ENCODE measurements around the gene PTGES2. TPM values are rescaled to one million over a fixed set of nuclear protein-coding genes. Genes with fewer than 3 reads are reported as not detected.
A peak's percentile ranks its signal among the peaks of the same experiment; 100 is the strongest.

Gene PTGES2
- total RNA-seq, 1 donor from 2014 or later: 101 TPM

DNA sequence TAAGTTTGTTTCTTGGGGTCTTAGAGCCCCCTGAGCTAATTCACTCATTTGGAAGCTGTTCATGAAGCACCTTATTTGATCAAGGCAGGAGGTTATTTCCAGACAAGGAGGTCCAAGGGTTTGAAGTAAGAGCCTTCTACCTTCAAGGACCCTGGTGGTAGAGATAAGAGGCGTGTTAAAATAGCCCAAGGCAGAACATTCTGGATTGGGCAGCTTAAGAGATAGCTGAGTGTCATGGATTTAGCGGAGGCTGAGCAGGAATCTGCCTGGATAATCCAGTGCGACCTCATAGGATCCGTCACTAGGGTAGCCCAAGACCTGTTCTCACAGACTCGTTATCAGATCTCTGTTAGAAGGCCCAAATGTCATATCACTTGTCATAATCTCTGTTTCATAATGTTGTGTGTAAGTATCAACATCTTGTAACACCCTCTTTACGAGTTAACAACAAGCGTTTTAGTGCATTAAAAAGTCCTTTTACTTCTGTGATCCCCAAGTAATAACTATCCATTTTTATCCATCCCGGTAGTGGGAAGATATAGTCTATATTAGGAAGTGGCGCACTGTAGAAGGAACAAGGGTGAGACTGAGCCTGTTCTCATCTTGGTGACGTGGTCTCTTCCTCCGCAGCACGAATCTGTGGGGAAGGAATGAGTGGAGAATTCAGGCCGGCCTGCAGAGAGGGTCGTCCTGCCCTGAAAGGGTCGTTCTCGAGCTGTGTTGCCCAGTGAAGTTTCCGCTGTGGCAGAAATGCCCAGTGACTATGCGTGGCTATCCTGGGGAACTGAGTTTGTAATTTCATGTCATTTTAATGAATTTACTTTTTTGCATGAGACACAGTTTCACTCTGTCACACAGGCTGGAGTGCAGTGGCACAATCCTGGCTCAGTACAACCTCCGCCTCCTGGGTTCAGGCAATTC is 30.7 kb downstream of the PTGES2 start:
- Histone ChIP-seq H3K4me1 (peaks cover 98% of the 10 kb centered on the region), H3K27ac (peak overlapping the region; percentile 91), H3K4me3 (no peak overlapping the region), H3K36me3 (peaks cover 0 to 4% of the 10 kb centered on the region in 2 donors), H3K27me3 (no peaks in the 10 kb centered on the region), H3K9me3 (no peaks in the 10 kb centered on the region)
- no peak for DNase-seq (ENCODE audit: extremely low spot score in 2 of 2)
- TF ChIP-seq, protein P1, sequence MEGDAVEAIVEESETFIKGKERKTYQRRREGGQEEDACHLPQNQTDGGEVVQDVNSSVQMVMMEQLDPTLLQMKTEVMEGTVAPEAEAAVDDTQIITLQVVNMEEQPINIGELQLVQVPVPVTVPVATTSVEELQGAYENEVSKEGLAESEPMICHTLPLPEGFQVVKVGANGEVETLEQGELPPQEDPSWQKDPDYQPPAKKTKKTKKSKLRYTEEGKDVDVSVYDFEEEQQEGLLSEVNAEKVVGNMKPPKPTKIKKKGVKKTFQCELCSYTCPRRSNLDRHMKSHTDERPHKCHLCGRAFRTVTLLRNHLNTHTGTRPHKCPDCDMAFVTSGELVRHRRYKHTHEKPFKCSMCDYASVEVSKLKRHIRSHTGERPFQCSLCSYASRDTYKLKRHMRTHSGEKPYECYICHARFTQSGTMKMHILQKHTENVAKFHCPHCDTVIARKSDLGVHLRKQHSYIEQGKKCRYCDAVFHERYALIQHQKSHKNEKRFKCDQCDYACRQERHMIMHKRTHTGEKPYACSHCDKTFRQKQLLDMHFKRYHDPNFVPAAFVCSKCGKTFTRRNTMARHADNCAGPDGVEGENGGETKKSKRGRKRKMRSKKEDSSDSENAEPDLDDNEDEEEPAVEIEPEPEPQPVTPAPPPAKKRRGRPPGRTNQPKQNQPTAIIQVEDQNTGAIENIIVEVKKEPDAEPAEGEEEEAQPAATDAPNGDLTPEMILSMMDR (IDR thresholded peaks at IDR 0.05): no peak
- TF ChIP-seq POLR2A (IDR thresholded peaks at IDR 0.05) (no peak), POLR2AphosphoS5 (IDR thresholded peaks at IDR 0.05; ENCODE audit: insufficient read depth in 1 of 2, low read depth in 1 of 2) (no peak)
- intact Hi-C loops (cut with DNase I): no loop called here

DNA sequence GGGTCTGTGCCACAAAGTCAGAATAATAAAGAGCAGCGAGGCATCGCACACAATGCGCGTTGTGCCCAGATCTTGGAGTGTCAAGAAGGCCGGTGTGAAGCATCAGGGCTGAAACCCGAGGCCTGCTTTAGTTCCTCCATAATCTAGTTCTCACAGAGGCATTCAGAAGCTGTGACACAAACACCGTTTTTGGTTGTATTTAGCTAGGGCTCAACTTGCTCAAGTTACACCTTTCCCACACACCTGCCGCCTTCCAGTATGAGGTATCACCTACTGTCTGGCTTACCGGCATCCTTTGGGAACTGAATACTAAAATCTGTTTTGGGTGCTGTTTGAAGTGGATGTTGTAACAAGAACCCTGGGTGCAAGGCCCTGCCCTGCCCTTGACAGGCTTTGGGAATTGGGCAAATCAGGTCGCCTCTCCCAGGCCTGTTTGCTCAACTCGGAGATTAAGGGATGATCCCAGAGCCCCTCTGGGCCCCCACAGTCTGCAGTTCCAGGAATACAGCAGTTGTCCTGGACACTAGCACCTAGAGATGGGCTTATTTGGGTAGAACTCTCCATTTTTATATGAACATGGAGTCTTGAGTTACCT is 32.5 kb downstream of the PTGES2 start:
- H3K4me3 ChIP-seq: no peak overlapping the region
- H3K27ac ChIP-seq: peak overlapping the region; percentile 91
- H3K4me1 ChIP-seq: peaks cover 95% of the 10 kb centered on the region
- TF ChIP-seq, protein P1 (IDR thresholded peaks at IDR 0.05): no peak
- TF ChIP-seq POLR2AphosphoS5 (IDR thresholded peaks at IDR 0.05; ENCODE audit: insufficient read depth in 1 of 2, low read depth in 1 of 2) (no peak), POLR2A (IDR thresholded peaks at IDR 0.05) (no peak)
- H3K27me3 ChIP-seq: no peaks in the 10 kb centered on the region
- no peak for DNase-seq (ENCODE audit: extremely low spot score in 2 of 2)
- no peaks in the 10 kb centered on the region for H3K36me3 ChIP-seq
- intact Hi-C loops (cut with DNase I): no loop called here
- H3K9me3 ChIP-seq: no peaks in the 10 kb centered on the region

DNA sequence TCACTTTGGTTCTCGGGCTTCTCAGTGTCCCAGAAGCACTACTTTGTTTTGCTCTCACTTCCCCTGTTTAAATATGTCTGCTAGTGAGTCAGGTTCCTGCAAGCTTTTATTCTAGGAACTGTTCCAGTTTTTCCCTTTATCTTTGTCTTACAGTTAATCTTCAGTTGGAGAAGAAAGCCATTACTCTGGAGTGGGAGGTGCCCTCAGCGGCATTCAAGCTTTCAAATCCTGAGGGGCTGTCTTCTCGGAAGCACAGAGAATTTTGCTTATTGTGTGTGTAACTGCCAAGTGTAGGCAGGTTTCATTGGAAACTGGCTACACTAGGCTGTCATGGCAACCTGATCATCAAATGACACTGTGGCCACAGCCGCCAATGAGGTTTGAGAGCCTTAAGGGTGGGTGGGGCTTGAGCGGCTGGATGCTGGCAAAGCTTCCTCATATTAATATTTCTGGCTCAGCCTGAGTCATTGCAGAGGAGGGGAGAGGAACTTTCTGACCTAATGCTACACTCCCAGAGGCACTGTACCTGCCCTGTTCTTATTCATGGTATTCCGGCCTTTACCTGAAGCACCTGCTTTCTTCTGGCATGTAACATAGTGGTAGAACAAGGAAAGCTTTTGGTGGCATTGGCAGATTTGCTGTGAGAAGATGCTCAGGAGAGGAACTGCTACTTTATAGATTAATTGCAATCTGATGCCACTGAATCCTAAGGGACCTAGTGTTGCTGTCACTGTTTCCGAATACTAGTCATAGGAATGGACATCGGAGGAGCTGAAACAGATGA is 33.2 kb downstream of the PTGES2 start:
- peak overlapping the region; percentile 91 for H3K27ac ChIP-seq
- peak in 1 of 2 donors; percentile 98 for DNase-seq (ENCODE audit: extremely low spot score in 2 of 2)
- peak; percentile 38 to 92 for TF ChIP-seq POLR2AphosphoS5 (IDR thresholded peaks at IDR 0.05; ENCODE audit: insufficient read depth in 1 of 2, low read depth in 1 of 2)
- TF ChIP-seq, protein P1 (IDR thresholded peaks at IDR 0.05): no peak
- H3K4me1 ChIP-seq: peaks cover 88% of the 10 kb centered on the region
- intact Hi-C loops (cut with DNase I): no loop called here
- peak overlapping the region; percentile 8 to 17 for H3K4me3 ChIP-seq
- H3K27me3 ChIP-seq: no peaks in the 10 kb centered on the region
- H3K36me3 ChIP-seq: no peaks in the 10 kb centered on the region
- H3K9me3 ChIP-seq: no peaks in the 10 kb centered on the region

DNA sequence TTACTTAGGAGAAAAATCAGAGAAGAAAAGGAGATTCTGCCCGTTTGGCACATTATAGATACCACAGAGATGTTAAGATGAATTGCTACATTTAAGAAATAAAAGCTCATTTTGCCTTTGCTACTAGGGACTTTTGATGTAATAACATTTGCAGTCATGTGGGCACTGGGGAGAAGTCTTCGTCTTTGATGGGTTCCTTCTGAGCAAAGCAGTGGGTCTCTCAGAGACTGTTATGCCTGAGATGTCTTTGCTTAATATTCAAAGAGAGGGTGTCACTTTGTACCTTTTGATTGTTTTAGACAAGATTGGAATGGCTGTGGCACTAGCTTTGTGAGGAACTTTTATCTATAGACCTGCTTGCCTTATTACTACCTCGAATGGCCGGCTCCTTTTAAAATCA is 34.5 kb downstream of the PTGES2 start:
- intact Hi-C loops (cut with DNase I): no loop called here
- Histone ChIP-seq H3K4me3 (no peak overlapping the region), H3K9me3 (no peaks in the 10 kb centered on the region), H3K27ac (peak overlapping the region; percentile 91), H3K4me1 (peaks cover 87% of the 10 kb centered on the region), H3K36me3 (no peaks in the 10 kb centered on the region), H3K27me3 (no peaks in the 10 kb centered on the region)
- no peak for DNase-seq (ENCODE audit: extremely low spot score in 2 of 2)
- TF ChIP-seq POLR2A (IDR thresholded peaks at IDR 0.05): no peak
- no peak for TF ChIP-seq POLR2AphosphoS5 (IDR thresholded peaks at IDR 0.05; ENCODE audit: insufficient read depth in 1 of 2, low read depth in 1 of 2)
- TF ChIP-seq, protein P1 (IDR thresholded peaks at IDR 0.05): no peak

Data from vagina (tissue), 2 donors.